CD4-positive, alpha-beta T cell treated with Interleukin-4 for 1 hour (primary cell): ENCODE data around the gene ANO6.

Experiments used
- DNase-seq, 2 donors: peaks; one replicate each; pipeline ENCODE4 v3.0.0-alpha.2; 2020 to 2022

ANO6 gene

DNA sequence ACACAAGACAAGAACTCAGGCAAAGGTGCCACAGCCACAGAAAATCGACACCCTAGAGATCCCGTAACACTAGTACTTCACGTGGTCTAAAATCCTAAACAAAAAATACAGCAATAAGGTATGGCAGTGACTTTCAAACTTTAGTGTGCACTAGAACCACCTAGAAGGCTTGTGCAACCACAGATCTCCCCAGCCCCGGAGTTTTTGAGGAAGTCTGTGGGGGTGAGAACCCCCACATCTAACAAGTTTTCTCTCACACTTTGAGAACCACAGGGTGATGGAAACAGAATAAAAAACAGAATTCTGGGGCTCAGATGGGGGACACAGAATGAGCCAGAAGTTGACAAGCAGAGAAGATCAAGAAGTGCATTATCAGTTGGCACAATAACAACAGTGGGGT is 254.0 kb downstream of the ANO6 start:
- DNase-seq: peak in 1 of 2 donors; percentile 13

GRCh38 chr12:45473636-45474035 is 257.7 kb downstream of the ANO6 start:
- no peak for DNase-seq

DNA sequence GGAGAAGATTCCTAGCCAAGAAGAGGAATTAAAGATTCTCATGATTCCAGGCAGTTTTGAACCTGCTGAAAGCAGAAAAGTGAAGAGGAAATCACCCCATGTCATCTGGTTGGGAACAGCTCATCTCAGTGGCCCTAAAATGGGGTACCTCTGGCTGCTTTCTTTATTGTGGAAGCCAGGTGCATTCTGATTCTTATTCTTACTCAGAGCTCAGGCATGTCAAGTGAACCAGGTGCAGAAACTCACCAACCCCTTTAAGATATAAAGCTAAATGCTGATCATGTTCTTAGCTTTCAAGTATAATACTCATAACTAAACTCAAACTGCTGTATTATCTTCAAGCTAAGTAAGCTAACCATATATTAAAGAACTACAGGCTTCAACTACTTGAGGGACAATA is 259.7 kb downstream of the ANO6 start:
- no peak for DNase-seq

GRCh38 chr12:45477526-45477925 is 261.6 kb downstream of the ANO6 start:
- DNase-seq: no peak

GRCh38 chr12:45478931-45479330 is 263.0 kb downstream of the ANO6 start:
- no peak for DNase-seq

GRCh38 chr12:45481746-45482145 is 265.9 kb downstream of the ANO6 start:
- no peak for DNase-seq

GRCh38 chr12:45483571-45483970 is 267.7 kb downstream of the ANO6 start:
- no peak for DNase-seq
